Midbrain (tissue), 1 donor: Measurements from ENCODE around the gene DYRK1A.

Source experiments
- DNase-seq: peaks from one replicate; lab custom pipeline; 2025; lab: John Stamatoyannopoulos, UW

The DYRK1A gene

GRCh38 chr21:37566790-37567615 lies 200.4 kb downstream of the DYRK1A start:
- DNase-seq: no peak

DNA sequence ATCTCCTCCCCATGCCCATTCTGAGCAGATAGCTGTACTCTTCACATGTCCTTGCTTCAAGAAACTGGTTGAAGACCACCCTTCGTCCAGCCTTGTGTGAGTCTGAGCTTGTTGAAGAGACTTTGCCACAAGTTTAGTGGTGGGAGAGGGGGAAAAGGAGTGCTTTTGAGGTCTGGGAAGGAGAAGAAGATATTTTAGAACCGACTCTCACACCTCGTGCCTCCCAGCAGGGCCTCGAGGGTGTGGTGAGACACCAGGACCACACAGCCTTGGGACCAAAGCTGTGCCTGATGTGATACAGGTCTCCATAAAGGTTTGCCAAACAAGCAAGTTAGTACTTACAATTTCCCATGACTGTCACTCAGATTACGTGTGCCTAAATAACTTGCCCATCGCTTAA lies 201.8 kb downstream of the DYRK1A start:
- no peak for DNase-seq

GRCh38 chr21:37568916-37569315 lies 202.3 kb downstream of the DYRK1A start:
- DNase-seq: no peak

DNA sequence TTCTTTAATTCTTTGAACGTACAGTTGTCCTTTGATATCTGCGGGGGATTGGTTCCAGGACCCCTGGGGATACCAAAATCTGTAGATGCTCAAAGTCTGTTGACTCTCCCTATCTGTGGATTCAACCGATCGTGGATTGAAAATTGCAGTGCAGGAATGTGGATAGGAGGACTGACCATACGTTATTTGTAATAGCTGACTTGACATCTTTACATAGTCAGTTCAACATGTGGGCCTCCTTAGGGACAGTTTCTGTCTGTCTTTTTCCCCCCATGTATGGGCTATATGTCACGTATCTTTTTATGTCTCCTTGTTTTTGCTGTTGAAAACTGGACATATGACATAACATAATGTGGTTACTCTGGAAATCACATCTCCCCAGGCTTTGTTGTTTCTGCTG lies 204.9 kb downstream of the DYRK1A start:
- no peak for DNase-seq

DNA sequence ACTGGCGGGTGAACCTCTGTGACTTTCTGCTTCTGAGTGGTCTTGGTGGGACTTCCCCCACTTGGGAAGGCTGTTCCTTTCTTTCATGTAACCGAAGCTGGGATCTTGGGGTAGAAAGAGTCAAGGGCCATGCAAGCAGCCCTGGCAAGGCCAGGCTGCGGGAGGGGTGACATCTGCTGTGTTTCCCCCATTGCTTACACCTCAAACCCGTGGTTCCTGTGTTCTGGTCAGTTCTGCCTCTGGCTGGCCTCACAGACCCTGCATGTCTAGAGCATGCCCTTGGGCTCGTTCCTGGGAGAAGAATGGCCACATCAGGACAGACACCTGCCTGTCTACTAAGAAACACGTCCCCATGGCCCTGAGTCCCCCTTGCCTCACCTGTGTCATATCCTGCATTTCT lies 207.7 kb downstream of the DYRK1A start:
- DNase-seq: no peak

DNA sequence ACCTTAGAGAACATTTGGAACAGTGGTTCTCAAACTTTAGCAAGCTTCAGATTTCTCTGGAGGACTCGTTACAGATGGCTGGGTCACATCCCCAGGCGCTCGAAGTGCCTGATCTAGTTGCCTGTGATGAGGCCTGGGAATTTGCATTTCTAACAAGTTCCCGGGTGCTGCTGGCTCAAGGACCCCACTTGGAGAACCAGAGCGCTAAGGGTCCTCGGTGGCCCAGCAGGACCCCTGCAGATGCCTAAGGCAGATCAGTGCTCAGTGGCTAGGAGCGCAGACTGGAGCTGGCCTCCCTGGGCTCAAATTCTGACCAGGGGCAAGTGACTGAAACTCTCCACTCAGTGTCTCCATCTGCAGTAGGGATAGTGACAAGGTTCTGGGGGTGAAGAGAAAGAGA lies 208.2 kb downstream of the DYRK1A start:
- DNase-seq: no peak

- no peak for DNase-seq
These were observed 209.0 kb downstream of the DYRK1A start for GRCh38 chr21:37575580-37575979.
